Measurements from ENCODE around the gene GGN. TPM values are rescaled to one million over a fixed set of nuclear protein-coding genes. Genes with fewer than 3 reads are reported as not detected.

The GGN gene
- polyA plus RNA-seq, 1 experiment: 0.44 TPM

DNA sequence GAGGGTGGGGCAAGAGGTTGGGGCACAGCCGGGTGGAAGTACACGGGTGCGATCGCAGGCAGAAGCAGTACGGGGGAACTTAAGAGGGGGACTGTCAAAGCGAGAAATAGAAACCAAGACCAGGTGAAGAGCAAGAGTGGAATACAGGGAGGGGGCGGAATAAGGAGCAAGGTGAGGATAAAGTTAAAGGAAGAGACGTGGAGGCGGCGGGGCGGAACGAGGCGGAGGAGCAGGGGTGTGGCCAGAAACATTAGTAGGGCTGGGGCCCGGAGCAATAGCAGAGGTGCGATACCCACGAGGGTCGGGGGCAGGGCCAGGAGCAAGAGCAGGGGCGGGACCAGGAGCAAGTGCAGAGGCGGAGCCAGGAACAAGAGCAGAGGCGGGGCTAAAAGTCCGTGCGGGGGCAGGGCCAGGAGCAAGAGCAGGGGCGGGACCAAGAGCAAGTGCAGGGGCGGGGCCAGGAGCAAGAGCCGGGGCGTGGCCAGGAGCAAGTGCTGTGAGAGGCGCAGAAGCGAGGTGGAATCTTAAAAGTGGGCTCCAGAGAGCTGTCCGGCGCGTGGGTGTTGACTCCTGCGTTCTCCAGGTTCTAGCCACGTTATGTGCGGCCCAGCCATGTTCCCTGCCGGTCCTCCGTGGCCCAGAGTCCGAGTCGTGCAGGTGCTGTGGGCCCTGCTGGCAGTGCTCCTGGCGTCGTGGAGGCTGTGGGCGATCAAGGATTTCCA lies 51.0 kb downstream of the GGN start:
- TF ChIP-seq CTCF (IDR thresholded peaks at IDR 0.05; ENCODE audit: insufficient read depth, low read depth, low read length): no peak
- ChIA-PET POLR2A (no interaction called here), CTCF (interaction anchor here (0.9 to 6.4 kb wide), 8 partner anchors 14 to 102 kb away, joined by 3 to 63 read pairs (median 5); partner anchors contain the start of genes GGN and PSMD8)
- H3K36me3 ChIP-seq (ENCODE audit: control insufficient read depth, insufficient read depth, low read length): no peaks in the 10 kb centered on the region
- H3K27me3 ChIP-seq (ENCODE audit: control insufficient read depth, insufficient read depth, low read length): no peaks in the 10 kb centered on the region
- peak; percentile 55 for DNase-seq (ENCODE audit: low read depth)
- peak overlapping the region; percentile 76 for H3K4me3 ChIP-seq (ENCODE audit: low read depth, low read length)

DNA sequence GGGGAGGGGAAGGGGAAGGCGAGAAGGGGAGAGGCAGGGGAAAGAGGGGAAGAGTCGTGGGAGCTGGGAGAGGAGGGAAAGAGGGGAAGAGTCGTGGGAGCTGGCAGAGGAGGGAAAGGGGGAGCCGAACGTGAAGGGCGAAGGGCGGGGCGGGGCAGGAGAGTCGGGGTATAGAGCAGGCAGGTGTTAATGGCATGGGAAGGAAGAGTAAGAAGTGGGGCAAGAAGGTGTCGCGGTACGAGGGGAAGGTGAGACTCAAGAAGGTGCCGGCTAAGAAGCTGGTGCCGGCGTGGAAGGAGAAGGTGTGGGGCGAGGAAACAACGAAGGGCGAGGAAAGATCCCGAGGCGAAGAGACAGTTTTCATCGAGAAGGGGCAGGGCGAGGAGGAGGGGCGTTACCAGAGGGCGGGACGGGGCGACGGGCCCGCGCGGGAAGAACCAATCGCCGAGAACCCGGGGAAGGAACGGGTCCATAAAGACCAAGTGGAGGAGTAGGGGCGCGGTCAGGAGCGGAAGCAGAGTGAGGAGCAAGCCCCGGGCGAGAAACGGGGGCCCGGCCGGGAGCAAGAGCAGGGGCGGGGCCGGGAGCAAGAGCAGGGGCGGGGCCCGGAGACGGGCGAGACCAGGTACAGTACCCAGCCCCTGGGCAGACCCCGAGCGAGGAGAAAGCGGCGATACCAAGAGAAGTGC lies 51.7 kb downstream of the GGN start:
- H3K27me3 ChIP-seq (ENCODE audit: control insufficient read depth, insufficient read depth, low read length): no peaks in the 10 kb centered on the region
- CTCF ChIA-PET: interaction anchor here (0.6 to 6.4 kb wide), 21 partner anchors 14 to 439 kb away, joined by 3 to 63 read pairs (median 4); partner anchors contain the start of genes GGN and PSMD8
- no peak for TF ChIP-seq CTCF (IDR thresholded peaks at IDR 0.05; ENCODE audit: insufficient read depth, low read depth, low read length)
- POLR2A ChIA-PET: interaction anchor here (0.6 kb wide), 1 partner anchor 595 kb away, joined by 5 read pairs; no protein-coding TSS in a partner anchor
- peak overlapping the region; percentile 76 for H3K4me3 ChIP-seq (ENCODE audit: low read depth, low read length)
- DNase-seq (ENCODE audit: low read depth): peak; percentile 80
- H3K36me3 ChIP-seq (ENCODE audit: control insufficient read depth, insufficient read depth, low read length): no peaks in the 10 kb centered on the region

Other genes with a start within 250 kb of the GGN start
- 1.3 and 2.2 TPM in 2 replicates for gene DPF1, start 163.8 kb downstream of the GGN start, polyA plus RNA-seq (2011; rRNA removed)
- 15.6 and 18.3 TPM in 2 replicates for gene PPP1R14A, start 131.7 kb downstream of the GGN start, polyA plus RNA-seq (2011; rRNA removed)
- 33.2 and 45.5 TPM in 2 replicates for gene SPINT2, start 123.5 kb downstream of the GGN start, polyA plus RNA-seq (2011; rRNA removed)
- gene C19orf33, start 83.8 kb downstream of the GGN start, polyA plus RNA-seq (2011; rRNA removed): 0.28 and 0.88 TPM in 2 replicates
- gene YIF1B, start 72.1 kb downstream of the GGN start, polyA plus RNA-seq (2011; rRNA removed): 126 and 211 TPM in 2 replicates
- gene KCNK6, start 68.2 kb downstream of the GGN start, polyA plus RNA-seq (2011; rRNA removed): 15.6 and 16.5 TPM in 2 replicates
- gene CATSPERG, start 52.2 kb downstream of the GGN start, polyA plus RNA-seq (2011; rRNA removed): 0.22 and 0.26 TPM in 2 replicates
- gene PSMD8, start 13.5 kb downstream of the GGN start, polyA plus RNA-seq (2011; rRNA removed): 583 and 662 TPM in 2 replicates
- 4.2 and 5.9 TPM in 2 replicates for gene SPRED3, start 663 bp upstream of the GGN start, polyA plus RNA-seq (2011; rRNA removed)
- gene FAM98C, start 15.1 kb upstream of the GGN start, polyA plus RNA-seq (2011; rRNA removed): 9.9 and 12.2 TPM in 2 replicates
- gene RASGRP4, start 38.2 kb upstream of the GGN start, polyA plus RNA-seq (2011; rRNA removed): not detected in 2 replicates
- under 0.01 and 0.04 TPM in 2 replicates for gene RYR1, start 45.7 kb upstream of the GGN start, polyA plus RNA-seq (2011; rRNA removed)
- 0.18 and 0.25 TPM in 2 replicates for gene MAP4K1, start 229.9 kb upstream of the GGN start, polyA plus RNA-seq (2011; rRNA removed)
- 230 and 357 TPM in 2 replicates for gene EIF3K, start 231.2 kb upstream of the GGN start, polyA plus RNA-seq (2011; rRNA removed)